Measurements from ENCODE around the gene ZNF19. TPM values are rescaled to one million over a fixed set of nuclear protein-coding genes. Genes with fewer than 3 reads are reported as not detected.

ZNF19 gene
- total RNA-seq, 1 donor from 2014 or later, result 1.7 TPM

GRCh38 chr16:71426069-71426879, 62.9 kb downstream of the ZNF19 start:
- no peak overlapping the region for H3K27ac ChIP-seq (replicated peaks)
- H3K36me3 ChIP-seq, result no peaks in the 10 kb centered on the region
- peaks cover 18% of the 10 kb centered on the region for H3K9me3 ChIP-seq (replicated peaks)
- no peak overlapping the region for H3K4me3 ChIP-seq
- intact Hi-C loops (cut with micrococcal nuclease), result no loop called here
- TF ChIP-seq CTCF (IDR thresholded peaks at IDR 0.05; ENCODE audit: borderline replicate concordance), result no peak
- no peaks in the 10 kb centered on the region for H3K4me1 ChIP-seq
- DNase-seq, result no peak
- peaks cover 100% of the 10 kb centered on the region for H3K27me3 ChIP-seq (ENCODE audit: low read depth)

GRCh38 chr16:71425746-71426068, 63.4 kb downstream of the ZNF19 start:
- Histone ChIP-seq H3K27me3 (ENCODE audit: low read depth) (peaks cover 100% of the 10 kb centered on the region), H3K36me3 (no peaks in the 10 kb centered on the region), H3K4me1 (no peaks in the 10 kb centered on the region), H3K27ac (replicated peaks) (no peak overlapping the region), H3K4me3 (no peak overlapping the region), H3K9me3 (replicated peaks) (peaks cover 22% of the 10 kb centered on the region)
- DNase-seq, result no peak
- intact Hi-C loops (cut with micrococcal nuclease), result no loop called here
- TF ChIP-seq CTCF (IDR thresholded peaks at IDR 0.05; ENCODE audit: borderline replicate concordance), result no peak

GRCh38 chr16:71424626-71425025, 64.5 kb downstream of the ZNF19 start:
- no peak overlapping the region for H3K27ac ChIP-seq (replicated peaks)
- peaks cover 28% of the 10 kb centered on the region for H3K9me3 ChIP-seq (replicated peaks)
- intact Hi-C loops (cut with micrococcal nuclease), result no loop called here
- no peak overlapping the region for H3K4me3 ChIP-seq
- no peaks in the 10 kb centered on the region for H3K4me1 ChIP-seq
- no peak for TF ChIP-seq CTCF (IDR thresholded peaks at IDR 0.05; ENCODE audit: borderline replicate concordance)
- DNase-seq, result no peak
- H3K27me3 ChIP-seq (ENCODE audit: low read depth), result peaks cover 100% of the 10 kb centered on the region
- no peaks in the 10 kb centered on the region for H3K36me3 ChIP-seq

- no peak for TF ChIP-seq CTCF (IDR thresholded peaks at IDR 0.05; ENCODE audit: borderline replicate concordance)
- Histone ChIP-seq H3K4me1 (no peaks in the 10 kb centered on the region), H3K9me3 (replicated peaks) (peaks cover 24% of the 10 kb centered on the region), H3K36me3 (no peaks in the 10 kb centered on the region), H3K27ac (replicated peaks) (no peak overlapping the region), H3K27me3 (ENCODE audit: low read depth) (peaks cover 95% of the 10 kb centered on the region), H3K4me3 (no peak overlapping the region)
- DNase-seq, result no peak
- intact Hi-C loops (cut with micrococcal nuclease), result no loop called here
Measured at GRCh38 chr16:71423865-71424264, 65.3 kb downstream of the ZNF19 start.

Other genes with a start within 250 kb of the ZNF19 start
- 9.3 TPM for gene CMTR2, start 199.9 kb downstream of the ZNF19 start, total RNA-seq
- gene CALB2, start 130.6 kb downstream of the ZNF19 start, total RNA-seq, result 0.36 TPM
- gene TLE7, start 47.3 kb downstream of the ZNF19 start, total RNA-seq, result not detected
- 5.2 TPM for gene ZNF23, start 27.1 kb downstream of the ZNF19 start, total RNA-seq
- gene CHST4, start 37.1 kb upstream of the ZNF19 start, total RNA-seq, result not detected
- gene TAT, start 87.8 kb upstream of the ZNF19 start, total RNA-seq, result not detected
- gene MARVELD3, start 136.9 kb upstream of the ZNF19 start, total RNA-seq, result not detected
- gene PHLPP2, start 235.4 kb upstream of the ZNF19 start, total RNA-seq, result 3.4 TPM